Type B pancreatic cell (in vitro differentiated cells): ENCODE data around the gene GNAI3. TPM values are rescaled to one million over a fixed set of nuclear protein-coding genes. Genes with fewer than 3 reads are reported as not detected.
A peak's percentile ranks its signal among the peaks of the same experiment; 100 is the strongest.

Experiments used
- DNase-seq: peaks from one replicate; pipeline ENCODE4 v3.0.0; 2021; ENCODE audit warnings: mixed read lengths; ENCODE audit not compliant: unreplicated experiment; ENCODE audit errors: extremely low spot score
- H3K27ac Mint-ChIP-seq: 2 replicates; pipeline ENCODE4 v1.8.0; 2021; ENCODE audit warnings: mild to moderate bottlenecking, mixed read lengths
- H3K27me3 Mint-ChIP-seq: 2 replicates; pipeline ENCODE4 v1.8.0; 2021; ENCODE audit warnings: mixed read lengths
- H3K36me3 Mint-ChIP-seq: 2 replicates; pipeline ENCODE4 v1.8.0; 2021; ENCODE audit warnings: mixed read lengths
- H3K4me1 Mint-ChIP-seq: one replicate; pipeline ENCODE4 v1.8.0; 2021; ENCODE audit warnings: mixed read lengths; ENCODE audit not compliant: unreplicated experiment
- H3K4me3 Mint-ChIP-seq: 2 replicates; pipeline ENCODE4 v1.8.0; 2021; ENCODE audit warnings: mild to moderate bottlenecking, mixed read lengths
- H3K9me3 Mint-ChIP-seq: 2 replicates; pipeline ENCODE4 v1.8.0; 2021; ENCODE audit warnings: mixed read lengths
- CTCF ChIP-seq: fragments of 200-600 bp; sonication (generic); conservative IDR thresholded peaks from 2 replicates; pipeline ENCODE4 v1.5.0; 2021; ENCODE audit warnings: antibody characterized with exemption, mild to moderate bottlenecking
- total RNA-seq: library from RNA; stranded (reverse); gene quantifications from 2 replicates; pipeline ENCODE4 v1.2.1, GENCODE V29; 2021; ENCODE audit warnings: low replicate concordance

GNAI3 gene
- total RNA-seq, 1 donor from 2014 or later = 8.9 TPM

GRCh38 chr1:109610609-109611307, 62.3 kb downstream of the GNAI3 start:
- no peaks in the 10 kb centered on the region for H3K9me3 Mint-ChIP-seq
- H3K36me3 Mint-ChIP-seq = no peaks in the 10 kb centered on the region
- H3K27me3 Mint-ChIP-seq = no peaks in the 10 kb centered on the region
- no peak overlapping the region for H3K4me3 Mint-ChIP-seq
- TF ChIP-seq CTCF = no peak
- no peak overlapping the region for H3K27ac Mint-ChIP-seq
- no peak for DNase-seq
- H3K4me1 Mint-ChIP-seq = peaks cover 5% of the 10 kb centered on the region

GRCh38 chr1:109611308-109611990, 63.0 kb downstream of the GNAI3 start:
- H3K27ac Mint-ChIP-seq = no peak overlapping the region
- no peaks in the 10 kb centered on the region for H3K27me3 Mint-ChIP-seq
- H3K4me3 Mint-ChIP-seq = no peak overlapping the region
- H3K9me3 Mint-ChIP-seq = no peaks in the 10 kb centered on the region
- TF ChIP-seq CTCF = no peak
- no peak for DNase-seq
- H3K4me1 Mint-ChIP-seq = peaks cover 11% of the 10 kb centered on the region
- H3K36me3 Mint-ChIP-seq = no peaks in the 10 kb centered on the region

- no peak for DNase-seq
- peaks cover 26% of the 10 kb centered on the region for H3K4me1 Mint-ChIP-seq
- no peak overlapping the region for H3K4me3 Mint-ChIP-seq
- no peak for TF ChIP-seq CTCF
- no peak overlapping the region for H3K27ac Mint-ChIP-seq
- H3K9me3 Mint-ChIP-seq = no peaks in the 10 kb centered on the region
- no peaks in the 10 kb centered on the region for H3K27me3 Mint-ChIP-seq
- no peaks in the 10 kb centered on the region for H3K36me3 Mint-ChIP-seq
Observed at GRCh38 chr1:109613361-109614147, 65.1 kb downstream of the GNAI3 start.

- Mint-ChIP-seq H3K36me3 (no peaks in the 10 kb centered on the region), H3K27ac (peak overlapping the region; percentile 50), H3K4me3 (no peak overlapping the region), H3K9me3 (no peaks in the 10 kb centered on the region), H3K27me3 (no peaks in the 10 kb centered on the region), H3K4me1 (peaks cover 35% of the 10 kb centered on the region)
- no peak for DNase-seq
- TF ChIP-seq CTCF = no peak
Observed at GRCh38 chr1:109615879-109616278, 67.5 kb downstream of the GNAI3 start.

GRCh38 chr1:109616391-109616790, 68.0 kb downstream of the GNAI3 start:
- no peak for TF ChIP-seq CTCF
- Mint-ChIP-seq H3K27ac (peak overlapping the region; percentile 50), H3K36me3 (no peaks in the 10 kb centered on the region), H3K27me3 (no peaks in the 10 kb centered on the region), H3K4me1 (peaks cover 35% of the 10 kb centered on the region), H3K4me3 (peak overlapping the region; percentile 46), H3K9me3 (no peaks in the 10 kb centered on the region)
- DNase-seq = no peak
